Suprapubic skin (tissue), 4 donors: ENCODE results near the gene ATG16L2.

Experiments used
- CTCF ChIP-seq, 2 donors: fragments of 200-600 bp in 1 of 2; fragments of 450-650 bp in 1 of 2; sonication (generic) in 1 of 2; IDR thresholded peaks; one replicate each; pipeline ENCODE4 v1.5.1; 2016 to 2019; ENCODE audit warnings: antibody characterized with exemption in 2 of 2, mild to moderate bottlenecking in 1 of 2, moderate library complexity in 1 of 2
- POLR2A ChIP-seq, 2 donors: fragments of 450-650 bp; IDR thresholded peaks; one replicate each; pipeline ENCODE4 v1.6.1; 2017; ENCODE audit warnings: antibody characterized with exemption in 2 of 2, mild to moderate bottlenecking in 2 of 2, moderate library complexity in 2 of 2
- POLR2AphosphoS5 ChIP-seq, 3 donors: sonication (generic); formaldehyde crosslinking; IDR thresholded peaks; one replicate each; pipeline ENCODE4 v1.6.1; 2017; ENCODE audit warnings: antibody characterized with exemption in 3 of 3

GRCh38 chr11:72805216-72805615 lies 9.0 kb upstream of the ATG16L2 start:
- TF ChIP-seq CTCF (IDR thresholded peaks at IDR 0.05) (no peak), POLR2AphosphoS5 (IDR thresholded peaks at IDR 0.05) (no peak), POLR2A (IDR thresholded peaks at IDR 0.05) (no peak)
